AG04450 (cell line): Measurements from ENCODE around the gene AGAP3. TPM values are rescaled to one million over a fixed set of nuclear protein-coding genes. Genes with fewer than 3 reads are reported as not detected.

Experiments
- CTCF ChIA-PET: fragments of 300-600, 350-600 bp; formaldehyde crosslinking; extraction: SDS; loops from one replicate; lab custom pipeline; 2022; ENCODE audit warnings: antibody characterized with exemption, inconsistent platforms; lab: Charles Lee
- POLR2A ChIA-PET: fragments of 350-600 bp; formaldehyde crosslinking; extraction: SDS; loops from one replicate; lab custom pipeline; 2021; ENCODE audit warnings: antibody characterized with exemption, inconsistent platforms; lab: Yijun Ruan, JAX
- DNase-seq: peaks from one replicate; pipeline ENCODE4 v3.0.0-alpha.2; 2011; ENCODE audit warnings: low read depth, low spot score
- H3K27ac ChIP-seq: one replicate; pipeline ENCODE4 v1.5.1; 2012; ENCODE audit warnings: low read depth, low read length, control low read depth
- H3K27me3 ChIP-seq: one replicate; pipeline ENCODE4 v1.6.0; 2012; ENCODE audit warnings: low read length; ENCODE audit not compliant: control insufficient read depth, insufficient read depth
- H3K4me3 ChIP-seq: 2 replicates; pipeline ENCODE4 v1.5.1; 2011; ENCODE audit warnings: mild to moderate bottlenecking, low read depth, low read length, control low read depth
- H3K9me3 ChIP-seq: 2 replicates; pipeline ENCODE4 v1.5.1; 2012; ENCODE audit warnings: low read length; ENCODE audit not compliant: control insufficient read depth, insufficient read depth
- polyA plus RNA-seq: library from polyadenylated mRNA; depleted of rRNA; stranded (reverse); fragments of >200 nt; gene quantifications from 2 replicates; pipeline ENCODE4 v1.2.3, GENCODE V29; 2011
- TF ChIP-seq, protein P1 (sequence below): IDR thresholded peaks from 2 replicates; pipeline ENCODE4 v1.5.1; 2011; ENCODE audit warnings: low read depth, low read length, control low read depth, inconsistent platforms

Gene AGAP3
- polyA plus RNA-seq, 1 experiment, result 44.6 TPM

DNA sequence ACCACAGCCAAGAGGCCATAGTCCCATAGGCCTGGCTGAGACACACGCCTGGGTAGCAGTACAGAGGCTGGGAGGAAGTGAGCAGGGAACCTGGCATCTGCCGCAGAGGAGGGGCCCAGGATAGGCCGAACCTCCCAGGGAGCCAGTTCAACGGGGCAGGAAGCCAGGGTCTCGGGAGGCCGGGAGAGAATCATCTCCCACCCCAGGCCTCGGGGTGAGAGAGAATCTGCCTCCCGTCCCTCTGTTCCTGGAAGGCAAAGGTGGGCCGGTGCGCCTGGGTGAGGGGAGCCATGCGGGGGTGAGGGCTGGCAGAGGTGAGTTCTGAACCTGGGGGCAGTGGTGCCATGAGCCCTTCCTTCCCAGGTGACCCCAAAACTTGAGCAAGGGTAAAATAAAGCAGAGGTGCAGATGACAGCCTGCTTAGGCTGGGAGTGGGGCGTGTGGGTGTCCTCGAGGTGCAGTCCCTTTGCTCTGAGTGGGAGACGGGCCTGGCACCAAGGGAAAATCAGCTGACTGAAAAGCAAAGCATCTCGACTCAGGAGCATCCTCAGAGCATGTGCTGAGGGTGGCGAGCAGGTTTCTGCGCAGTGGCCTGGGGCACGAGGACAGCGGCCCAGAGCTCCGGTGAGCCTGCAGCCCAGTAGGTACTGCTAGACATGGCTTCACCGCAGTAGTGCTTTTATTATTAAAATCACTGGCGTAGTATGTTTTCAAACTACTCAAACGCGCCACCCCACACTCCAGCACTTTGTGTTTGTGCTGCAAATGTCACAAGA lies 15.5 kb downstream of the AGAP3 start:
- DNase-seq, result no peak
- TF ChIP-seq, protein P1, sequence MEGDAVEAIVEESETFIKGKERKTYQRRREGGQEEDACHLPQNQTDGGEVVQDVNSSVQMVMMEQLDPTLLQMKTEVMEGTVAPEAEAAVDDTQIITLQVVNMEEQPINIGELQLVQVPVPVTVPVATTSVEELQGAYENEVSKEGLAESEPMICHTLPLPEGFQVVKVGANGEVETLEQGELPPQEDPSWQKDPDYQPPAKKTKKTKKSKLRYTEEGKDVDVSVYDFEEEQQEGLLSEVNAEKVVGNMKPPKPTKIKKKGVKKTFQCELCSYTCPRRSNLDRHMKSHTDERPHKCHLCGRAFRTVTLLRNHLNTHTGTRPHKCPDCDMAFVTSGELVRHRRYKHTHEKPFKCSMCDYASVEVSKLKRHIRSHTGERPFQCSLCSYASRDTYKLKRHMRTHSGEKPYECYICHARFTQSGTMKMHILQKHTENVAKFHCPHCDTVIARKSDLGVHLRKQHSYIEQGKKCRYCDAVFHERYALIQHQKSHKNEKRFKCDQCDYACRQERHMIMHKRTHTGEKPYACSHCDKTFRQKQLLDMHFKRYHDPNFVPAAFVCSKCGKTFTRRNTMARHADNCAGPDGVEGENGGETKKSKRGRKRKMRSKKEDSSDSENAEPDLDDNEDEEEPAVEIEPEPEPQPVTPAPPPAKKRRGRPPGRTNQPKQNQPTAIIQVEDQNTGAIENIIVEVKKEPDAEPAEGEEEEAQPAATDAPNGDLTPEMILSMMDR, result no peak
- CTCF ChIA-PET, result interaction anchor here (0.6 to 2.3 kb wide), 6 partner anchors 9 to 42 kb away, joined by 3 to 13 read pairs (median 5); no protein-coding TSS in a partner anchor
- POLR2A ChIA-PET, result no interaction called here
- Histone ChIP-seq H3K27me3 (no peaks in the 10 kb centered on the region), H3K4me3 (no peak overlapping the region), H3K9me3 (no peaks in the 10 kb centered on the region), H3K27ac (no peak overlapping the region)

DNA sequence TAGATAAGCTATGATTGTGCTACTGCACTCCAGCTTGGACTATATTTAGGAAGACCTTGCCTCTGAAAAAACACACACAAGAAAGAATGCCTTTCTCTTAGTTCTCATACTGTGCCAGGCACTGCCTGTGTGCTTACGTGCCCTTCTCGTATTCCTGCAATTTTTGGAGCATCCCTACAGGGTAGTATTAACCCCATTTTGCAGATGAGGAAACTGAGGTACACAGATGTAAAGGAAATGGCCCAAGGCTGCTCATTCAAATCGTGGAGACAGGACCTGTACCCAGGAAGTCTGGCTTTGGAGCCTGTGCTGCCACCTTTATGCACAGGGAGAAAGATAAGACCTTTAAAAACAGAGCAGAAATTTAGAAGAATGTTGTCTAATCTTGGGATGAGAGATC lies 16.7 kb downstream of the AGAP3 start:
- Histone ChIP-seq H3K4me3 (no peak overlapping the region), H3K27ac (no peak overlapping the region), H3K27me3 (no peaks in the 10 kb centered on the region), H3K9me3 (no peaks in the 10 kb centered on the region)
- DNase-seq, result no peak
- TF ChIP-seq, protein P1, result no peak
- CTCF ChIA-PET, result interaction anchor here (1.9 to 2.3 kb wide), 3 partner anchors 8 to 43 kb away, joined by 5 to 13 read pairs (median 12); no protein-coding TSS in a partner anchor
- POLR2A ChIA-PET, result no interaction called here

DNA sequence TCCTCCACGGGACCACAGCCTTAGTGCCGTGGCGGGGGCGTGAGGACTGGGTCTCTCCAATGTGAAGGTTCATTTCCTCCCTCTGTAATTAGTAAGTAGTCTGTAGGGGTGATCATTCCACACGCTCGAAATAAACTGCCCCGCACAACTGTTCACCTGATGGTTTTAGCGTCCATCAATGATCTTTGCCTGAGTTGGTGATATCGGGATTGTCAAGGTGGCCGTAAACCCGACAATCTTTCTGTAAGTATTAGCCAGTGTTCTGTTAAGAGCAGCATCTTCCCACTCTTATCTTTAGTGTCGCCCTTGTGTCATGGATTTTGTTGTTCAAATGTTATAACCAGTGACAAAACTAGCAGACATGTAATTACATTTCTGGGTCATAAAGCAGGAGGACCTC lies 17.7 kb downstream of the AGAP3 start:
- no peak for DNase-seq
- POLR2A ChIA-PET, result no interaction called here
- TF ChIP-seq, protein P1, result no peak
- Histone ChIP-seq H3K9me3 (no peaks in the 10 kb centered on the region), H3K27me3 (no peaks in the 10 kb centered on the region), H3K4me3 (no peak overlapping the region), H3K27ac (no peak overlapping the region)
- CTCF ChIA-PET, result interaction anchor here (1.9 to 2.3 kb wide), 2 partner anchors 13 to 44 kb away, joined by 5 to 13 read pairs; no protein-coding TSS in a partner anchor

DNA sequence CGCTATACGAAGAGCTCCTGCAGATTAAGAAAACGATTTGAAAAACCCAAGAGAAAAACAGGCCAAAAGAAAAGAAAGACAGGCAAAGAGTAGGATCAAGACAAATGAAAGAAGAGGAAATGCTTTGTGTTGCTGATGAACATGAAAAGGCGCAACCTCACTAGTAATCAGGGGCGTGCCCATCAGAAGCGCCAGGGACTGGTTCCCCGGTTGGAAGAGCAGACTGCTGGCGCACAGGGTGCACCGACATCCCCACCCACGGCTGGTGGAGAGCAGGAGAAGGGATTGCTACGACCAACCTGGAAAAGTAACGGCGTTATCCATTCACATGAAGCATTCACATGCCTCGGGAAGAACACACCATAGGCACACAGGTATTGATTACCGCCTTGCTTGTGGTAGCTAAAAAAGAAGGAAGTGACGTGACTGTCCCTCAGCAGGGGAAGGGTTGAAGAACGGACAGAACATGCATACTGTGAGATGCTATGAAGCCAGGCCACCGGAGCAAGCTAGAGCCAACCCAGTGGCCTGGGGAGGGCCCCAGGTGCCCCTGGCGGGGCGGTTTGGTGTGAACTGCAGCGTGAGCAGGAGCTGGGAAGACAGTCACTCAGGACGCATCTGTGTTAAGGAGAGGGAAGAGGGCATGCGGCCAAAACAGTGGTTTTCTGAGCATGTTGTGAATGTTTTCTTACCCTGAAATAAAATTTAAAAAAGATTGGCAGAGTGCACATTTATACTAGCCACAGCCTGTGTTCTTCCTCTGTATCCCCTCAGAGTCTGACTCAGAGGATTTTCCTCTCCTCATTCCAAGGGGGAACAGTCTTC lies 18.3 kb downstream of the AGAP3 start:
- CTCF ChIA-PET, result interaction anchor here (1.5 kb wide), 1 partner anchor 19 kb away, joined by 3 read pairs; no protein-coding TSS in a partner anchor
- Histone ChIP-seq H3K27me3 (no peaks in the 10 kb centered on the region), H3K4me3 (no peak overlapping the region), H3K9me3 (no peaks in the 10 kb centered on the region), H3K27ac (peak overlapping the region; percentile 31)
- POLR2A ChIA-PET, result interaction anchor here (0.7 kb wide), 2 partner anchors 10 to 16 kb away, joined by 4 to 8 read pairs; no protein-coding TSS in a partner anchor
- TF ChIP-seq, protein P1, result no peak
- no peak for DNase-seq
